H1 (cell line): Measurements from ENCODE around the gene TMEM204. TPM values are rescaled to one million over a fixed set of nuclear protein-coding genes. Genes with fewer than 3 reads are reported as not detected.

Experiments
- ATF2 ChIP-seq: IDR thresholded peaks from 2 replicates; pipeline ENCODE4 v1.6.1; 2012; ENCODE audit warnings: low read length, inconsistent platforms
- BRCA1 ChIP-seq: IDR thresholded peaks from 2 replicates; pipeline ENCODE4 v1.6.1; 2012; ENCODE audit warnings: low read depth, low read length, improper control_type of control experiment
- GTF2F1 ChIP-seq: IDR thresholded peaks from 2 replicates; pipeline ENCODE4 v1.6.1; 2012; ENCODE audit warnings: low read depth, low read length, improper control_type of control experiment, borderline replicate concordance
- POLR2AphosphoS5 ChIP-seq: IDR thresholded peaks from 2 replicates; pipeline ENCODE4 v1.6.1; 2011; ENCODE audit warnings: low read depth, low read length
- ZNF274 ChIP-seq: IDR thresholded peaks from 2 replicates; pipeline ENCODE4 v1.7.0; 2012; ENCODE audit warnings: low read length, borderline replicate concordance; ENCODE audit errors: extremely low read depth
- polyA plus RNA-seq, 7 experiments: library from polyadenylated mRNA; depleted of rRNA in 3 of 7; stranded (reverse) in 5 of 7; unstranded in 2 of 7; fragments of >200 nt in 5 of 7; fragments of 200-250 nt in 2 of 7; gene quantifications; 1 replicate in 5 of 7; 2 replicates in 1 of 7; 4 replicates in 1 of 7; pipeline versions ENCODE4 v1.2.1 to v1.2.3, GENCODE V29; 2011 to 2013; ENCODE audit warnings: missing spikeins in 2 of 7, mixed read lengths in 2 of 7
- total RNA-seq: library from RNA; stranded (reverse); fragmentation: NEBNext Ultra II Directional; extraction: Animal tissue kit (Norgen Biotek cat#: 25700); gene quantifications from 2 replicates; pipeline ENCODE4 v1.2.1, GENCODE V29; 2021

Gene TMEM204
- total and polyA plus RNA-seq, 2 of the 8 experiments (the other 6 are each of a cell fraction or from before 2014, with no cell fraction given) = not detected

- TF ChIP-seq POLR2AphosphoS5 (no peak), GTF2F1 (no peak), ATF2 (no peak), BRCA1 (no peak), ZNF274 (no peak)
Measured at GRCh38 chr16:1590930-1591705, 57.7 kb downstream of the TMEM204 start (continued).
